Caco-2 (cell line): ENCODE data around the gene GDI1. TPM values are rescaled to one million over a fixed set of nuclear protein-coding genes. Genes with fewer than 3 reads are reported as not detected.

Experiments
- BruUV-seq: library from RNA; stranded (reverse); fragments of 400-500 nt; replicated peaks from 2 replicates; lab custom pipeline; 2021; lab: Mats Ljungman, UMichigan
- CTCF ChIA-PET: fragments of 300-600 bp; sonication (Branson Sonifier 250); formaldehyde crosslinking; loops from one replicate; lab custom pipeline; 2022; ENCODE audit warnings: antibody characterized with exemption; lab: Charles Lee
- POLR2A ChIA-PET: fragments of 300-600 bp; sonication (Branson Sonifier 250); formaldehyde crosslinking; loops from one replicate; lab custom pipeline; 2022; ENCODE audit warnings: antibody characterized with exemption; lab: Charles Lee
- DNase-seq, 2 experiments: peaks; one replicate each; pipeline versions ENCODE4 v3.0.0 to v3.0.0-alpha.2; 2020 to 2022
- H3K27me3 ChIP-seq: replicated peaks from 2 replicates; pipeline ENCODE4 v1.6.0; 2011; ENCODE audit warnings: low read length; ENCODE audit not compliant: control insufficient read depth, insufficient read depth
- H3K36me3 ChIP-seq: 2 replicates; pipeline ENCODE4 v1.5.1; 2011; ENCODE audit warnings: low read length; ENCODE audit not compliant: control insufficient read depth, insufficient read depth
- H3K4me1 ChIP-seq: fragments of 250-450 bp; sonication (Bioruptor Pico); 2 replicates; pipeline ENCODE4 v1.5.1; 2020; ENCODE audit warnings: mild to moderate bottlenecking
- H3K4me3 ChIP-seq: 2 replicates; pipeline ENCODE4 v1.5.1; 2011; ENCODE audit warnings: low read depth, mild to moderate bottlenecking, control low read depth, low read length
- H3K9me3 ChIP-seq: fragments of 250-450 bp; sonication (Bioruptor Pico); 2 replicates; pipeline ENCODE4 v1.5.1; 2020; ENCODE audit warnings: mild to moderate bottlenecking, moderate library complexity
- H3K27ac Mint-ChIP-seq: one replicate; pipeline ENCODE4 v1.8.0; 2022; ENCODE audit warnings: mixed read lengths; ENCODE audit not compliant: unreplicated experiment
- H3K27me3 Mint-ChIP-seq: one replicate; pipeline ENCODE4 v1.8.0; 2022; ENCODE audit warnings: mixed read lengths; ENCODE audit not compliant: insufficient read depth, unreplicated experiment
- H3K36me3 Mint-ChIP-seq: one replicate; pipeline ENCODE4 v1.8.0; 2022; ENCODE audit warnings: mild to moderate bottlenecking, mixed read lengths; ENCODE audit not compliant: insufficient read depth, unreplicated experiment
- H3K4me1 Mint-ChIP-seq: one replicate; pipeline ENCODE4 v1.8.0; 2022; ENCODE audit warnings: low read depth, mixed read lengths; ENCODE audit not compliant: unreplicated experiment
- H3K4me3 Mint-ChIP-seq: one replicate; pipeline ENCODE4 v1.8.0; 2022; ENCODE audit warnings: mild to moderate bottlenecking, moderate library complexity, mixed read lengths; ENCODE audit not compliant: unreplicated experiment
- H3K9me3 Mint-ChIP-seq: one replicate; pipeline ENCODE4 v1.8.0; 2022; ENCODE audit warnings: mixed read lengths; ENCODE audit not compliant: unreplicated experiment
- CTCF ChIP-seq, 2 experiments: fragments of 200-600 bp in 1 of 2; IDR thresholded peaks; 1 replicate in 1 of 2; 2 replicates in 1 of 2; pipeline versions ENCODE4 v1.5.1 to v1.8.0; 2011 to 2022; ENCODE audit warnings: antibody characterized with exemption in 1 of 2, control low read depth in 1 of 2, inconsistent platforms in 1 of 2, low read depth in 1 of 2, low read length in 1 of 2, mild to moderate bottlenecking in 1 of 2, moderate library complexity in 1 of 2; ENCODE audit not compliant: insufficient read depth in 1 of 2, severe bottlenecking in 1 of 2, unreplicated experiment in 1 of 2
- intact Hi-C: fragments of 100-400 bp; cut with micrococcal nuclease; formaldehyde crosslinking; loops from one replicate; pipeline ENCODE4 v1.10.0; 2022; ENCODE audit not compliant: unreplicated experiment
- total RNA-seq: library from RNA; stranded (reverse); gene quantifications from 2 replicates; pipeline ENCODE4 v1.2.3, GENCODE V29; 2022

The GDI1 gene
- total RNA-seq, 1 experiment from 2014 or later: 68.7 TPM

GRCh38 chrX:154469114-154469513 is 32.2 kb downstream of the GDI1 start:
- H3K27me3 ChIP-seq: no peaks in the 10 kb centered on the region
- Mint-ChIP-seq H3K27me3 (no peaks in the 10 kb centered on the region), H3K4me1 (no peaks in the 10 kb centered on the region), H3K36me3 (peaks cover 4% of the 10 kb centered on the region), H3K4me3 (no peak overlapping the region), H3K9me3 (no peaks in the 10 kb centered on the region), H3K27ac (no peak overlapping the region)
- no peak for DNase-seq
- no peaks in the 10 kb centered on the region; the same call in 1 of the 2 replicates for H3K36me3 ChIP-seq
- H3K4me3 ChIP-seq: no peak overlapping the region
- intact Hi-C loops: no loop called here
- ChIA-PET POLR2A (no interaction called here), CTCF (no interaction called here)
- TF ChIP-seq CTCF (IDR thresholded peaks at IDR 0.05; ENCODE audit: insufficient read depth in 1 of 2, low read depth in 1 of 2, low read length in 1 of 2, severe bottlenecking in 1 of 2, unreplicated experiment in 1 of 2): no peak
- H3K4me1 ChIP-seq: no peaks in the 10 kb centered on the region
- no TSS peak for BruUV-seq
- H3K9me3 ChIP-seq: no peaks in the 10 kb centered on the region

- CTCF ChIA-PET: no interaction called here
- POLR2A ChIA-PET: no interaction called here
Observed at GRCh38 chrX:154469880-154470279, 32.9 kb downstream of the GDI1 start.

GRCh38 chrX:154470434-154470833 is 33.5 kb downstream of the GDI1 start:
- Histone ChIP-seq H3K4me1 (no peaks in the 10 kb centered on the region), H3K36me3 (no peaks in the 10 kb centered on the region; the same call in 1 of the 2 replicates), H3K27me3 (no peaks in the 10 kb centered on the region), H3K9me3 (no peaks in the 10 kb centered on the region), H3K4me3 (no peak overlapping the region)
- no peak for TF ChIP-seq CTCF (IDR thresholded peaks at IDR 0.05; ENCODE audit: insufficient read depth in 1 of 2, low read depth in 1 of 2, low read length in 1 of 2, severe bottlenecking in 1 of 2, unreplicated experiment in 1 of 2)
- Mint-ChIP-seq H3K27ac (no peak overlapping the region), H3K9me3 (no peaks in the 10 kb centered on the region), H3K4me1 (no peaks in the 10 kb centered on the region), H3K4me3 (no peak overlapping the region), H3K27me3 (no peaks in the 10 kb centered on the region), H3K36me3 (peaks cover 11% of the 10 kb centered on the region)
- no TSS peak for BruUV-seq
- POLR2A ChIA-PET: no interaction called here
- no peak for DNase-seq
- CTCF ChIA-PET: no interaction called here
- intact Hi-C loops: no loop called here

More at GRCh38 chrX:154469880-154470279, 32.9 kb downstream of the GDI1 start:
- no peak for DNase-seq
- H3K27me3 ChIP-seq: no peaks in the 10 kb centered on the region
- H3K27me3 Mint-ChIP-seq: no peaks in the 10 kb centered on the region
- intact Hi-C loops: no loop called here
- no peak overlapping the region for H3K4me3 Mint-ChIP-seq
- H3K4me1 ChIP-seq: no peaks in the 10 kb centered on the region
- no peaks in the 10 kb centered on the region for H3K9me3 Mint-ChIP-seq
- TF ChIP-seq CTCF (IDR thresholded peaks at IDR 0.05; ENCODE audit: insufficient read depth in 1 of 2, low read depth in 1 of 2, low read length in 1 of 2, severe bottlenecking in 1 of 2, unreplicated experiment in 1 of 2): no peak
- no peak overlapping the region for H3K27ac Mint-ChIP-seq
- no peak overlapping the region for H3K4me3 ChIP-seq
- no peaks in the 10 kb centered on the region for H3K9me3 ChIP-seq
- H3K36me3 Mint-ChIP-seq: peaks cover 5% of the 10 kb centered on the region
- H3K36me3 ChIP-seq: no peaks in the 10 kb centered on the region; the same call in 1 of the 2 replicates
- no peaks in the 10 kb centered on the region for H3K4me1 Mint-ChIP-seq
- BruUV-seq: no TSS peak
